Measurements from ENCODE around the gene AATK.

GRCh38 chr17:81148986-81149533 is 17.0 kb downstream of the AATK start:
- TF ChIP-seq CTCF (conservative IDR thresholded peaks at IDR 0.05) (no peak), ZFX (IDR thresholded peaks at IDR 0.05) (no peak)

Data from C4-2B (cell line).